Measurements from ENCODE around the gene BCKDHA. TPM values are rescaled to one million over a fixed set of nuclear protein-coding genes. Genes with fewer than 3 reads are reported as not detected.
A peak's percentile ranks its signal among the peaks of the same experiment; 100 is the strongest.
"Not testable (repeated sequence)": the region's sequence is repeated elsewhere in the genome, so short reads cannot be mapped to it uniquely, and the experiment has no call there.

Gene BCKDHA
- total and polyA plus RNA-seq, 4 donors: 19.7 to 54.5 (median 39.0) TPM

- TF ChIP-seq CTCF (IDR thresholded peaks at IDR 0.05; ENCODE audit: control extremely low read depth, extremely low read depth): no peak
- 68 to 72% methylated on average over 23 of the region's 23 CpGs for WGBS, 2 donors
- Histone ChIP-seq H3K36me3 (ENCODE audit: control insufficient read depth in 4 of 4, insufficient read depth in 4 of 4, low read length in 4 of 4) (peaks cover 0 to 26% (median 18%) of the 10 kb centered on the region in 4 donors), H3K4me3 (no peak overlapping the region), H3K27ac (ENCODE audit: low read depth in 1 of 2, low read length in 1 of 2) (peak overlapping the region in 1 of 2 donors; percentile 89), H3K9me3 (ENCODE audit: control insufficient read depth in 4 of 4, insufficient read depth in 3 of 4, low read length in 3 of 4) (peaks cover 0 to 3% (median 0%) of the 10 kb centered on the region in 4 donors), H3K9ac (ENCODE audit: insufficient read depth in 1 of 2, low read length in 2 of 2) (no peak overlapping the region), H3K4me1 (ENCODE audit: control insufficient read depth in 5 of 5, insufficient read depth in 5 of 5, low read length in 5 of 5) (peaks cover 0 to 16% (median 12%) of the 10 kb centered on the region in 5 donors), H3K27me3 (ENCODE audit: control insufficient read depth in 3 of 3, insufficient read depth in 3 of 3, low read length in 2 of 3) (no peaks in the 10 kb centered on the region)
- no peak for ATAC-seq (ENCODE audit: insufficient read depth, low FRiP score)
- DNase-seq: peak in 1 of 3 donors; percentile 30
Measured at GRCh38 chr19:41431426-41432386, 34.1 kb downstream of the BCKDHA start.

- peaks cover 0 to 30% (median 21%) of the 10 kb centered on the region in 4 donors for H3K36me3 ChIP-seq (ENCODE audit: control insufficient read depth in 4 of 4, insufficient read depth in 4 of 4, low read length in 4 of 4)
- DNase-seq: no peak
- TF ChIP-seq CTCF (IDR thresholded peaks at IDR 0.05; ENCODE audit: control extremely low read depth, extremely low read depth): no peak
- H3K27me3 ChIP-seq (ENCODE audit: control insufficient read depth in 3 of 3, insufficient read depth in 3 of 3, low read length in 2 of 3): no peaks in the 10 kb centered on the region
- H3K27ac ChIP-seq (ENCODE audit: low read depth in 1 of 2, low read length in 1 of 2): peak overlapping the region in 1 of 2 donors; percentile 73
- H3K9me3 ChIP-seq (ENCODE audit: control insufficient read depth in 4 of 4, insufficient read depth in 3 of 4, low read length in 3 of 4): peaks cover 0 to 3% (median 0%) of the 10 kb centered on the region in 4 donors
- no peak for ATAC-seq (ENCODE audit: insufficient read depth, low FRiP score)
- 93 to 95% methylated on average over 18 of the region's 18 CpGs for WGBS, 2 donors
- no peak overlapping the region for H3K9ac ChIP-seq (ENCODE audit: insufficient read depth in 1 of 2, low read length in 2 of 2)
- peaks cover 0 to 5% (median 5%) of the 10 kb centered on the region in 5 donors for H3K4me1 ChIP-seq (ENCODE audit: control insufficient read depth in 5 of 5, insufficient read depth in 5 of 5, low read length in 5 of 5)
- no peak overlapping the region for H3K4me3 ChIP-seq
Measured at GRCh38 chr19:41433171-41433570, 35.6 kb downstream of the BCKDHA start.

GRCh38 chr19:41434450-41434849, 36.8 kb downstream of the BCKDHA start:
- H3K27ac ChIP-seq (ENCODE audit: low read depth in 1 of 2, low read length in 1 of 2): no peak overlapping the region
- peaks cover 0 to 3% (median 0%) of the 10 kb centered on the region in 4 donors for H3K9me3 ChIP-seq (ENCODE audit: control insufficient read depth in 4 of 4, insufficient read depth in 3 of 4, low read length in 3 of 4)
- WGBS, 2 donors: 58 to 77% methylated on average over 5 of the region's 5 CpGs
- H3K9ac ChIP-seq (ENCODE audit: insufficient read depth in 1 of 2, low read length in 2 of 2): no peak overlapping the region
- peaks cover 0 to 8% (median 0%) of the 10 kb centered on the region in 5 donors for H3K4me1 ChIP-seq (ENCODE audit: control insufficient read depth in 5 of 5, insufficient read depth in 5 of 5, low read length in 5 of 5)
- no peak for ATAC-seq (ENCODE audit: insufficient read depth, low FRiP score)
- H3K36me3 ChIP-seq (ENCODE audit: control insufficient read depth in 4 of 4, insufficient read depth in 4 of 4, low read length in 4 of 4): peaks cover 0 to 30% (median 22%) of the 10 kb centered on the region in 4 donors
- no peak for TF ChIP-seq CTCF (IDR thresholded peaks at IDR 0.05; ENCODE audit: control extremely low read depth, extremely low read depth)
- DNase-seq: no peak
- no peaks in the 10 kb centered on the region for H3K27me3 ChIP-seq (ENCODE audit: control insufficient read depth in 3 of 3, insufficient read depth in 3 of 3, low read length in 2 of 3)
- no peak overlapping the region for H3K4me3 ChIP-seq

GRCh38 chr19:41435376-41435775, 37.8 kb downstream of the BCKDHA start:
- not testable (repeated sequence) for ATAC-seq (ENCODE audit: insufficient read depth, low FRiP score); H3K27me3 ChIP-seq (ENCODE audit: control insufficient read depth in 3 of 3, insufficient read depth in 3 of 3, low read length in 2 of 3); H3K4me3 ChIP-seq; H3K27ac ChIP-seq (ENCODE audit: low read depth in 1 of 2, low read length in 1 of 2); H3K9ac ChIP-seq (ENCODE audit: insufficient read depth in 1 of 2, low read length in 2 of 2); H3K4me1 ChIP-seq (ENCODE audit: control insufficient read depth in 5 of 5, insufficient read depth in 5 of 5, low read length in 5 of 5); H3K9me3 ChIP-seq (ENCODE audit: control insufficient read depth in 4 of 4, insufficient read depth in 3 of 4, low read length in 3 of 4); DNase-seq
- peaks cover 0 to 30% (median 22%) of the 10 kb centered on the region in 4 donors for H3K36me3 ChIP-seq (ENCODE audit: control insufficient read depth in 4 of 4, insufficient read depth in 4 of 4, low read length in 4 of 4)
- 97 to 98% methylated on average over 11 of the region's 11 CpGs for WGBS, 2 donors
